Gastroesophageal sphincter (tissue), 4 donors: ENCODE measurements around the gene MAP3K3. TPM values are rescaled to one million over a fixed set of nuclear protein-coding genes. Genes with fewer than 3 reads are reported as not detected.

Experiments
- ATAC-seq: fragments of 150-250 bp; one replicate; pipeline ENCODE4 v1.9.1; 2016; ENCODE audit warnings: mild to moderate bottlenecking, moderate library complexity
- H3K27ac ChIP-seq, 4 donors: fragments of 200-600 bp; sonication (generic) in 3 of 4; 1 replicate in 3 of 4; 2 replicates in 1 of 4; pipeline ENCODE4 v1.5.1; 2016 to 2019
- H3K27me3 ChIP-seq: fragments of 200-600 bp; sonication (generic); one replicate; pipeline ENCODE4 v1.5.1; 2019
- H3K36me3 ChIP-seq, 2 donors: fragments of 200-600 bp; sonication (generic); one replicate each; pipeline ENCODE4 v1.5.1; 2019; ENCODE audit warnings: control low read depth in 1 of 2
- H3K4me1 ChIP-seq, 3 donors: fragments of 200-600 bp; sonication (generic); 1 replicate in 2 of 3; 2 replicates in 1 of 3; pipeline ENCODE4 v1.5.1; 2016 to 2019; ENCODE audit warnings: control low read depth in 2 of 3
- H3K4me3 ChIP-seq, 2 donors: fragments of 200-600 bp; sonication (generic); one replicate each; pipeline ENCODE4 v1.5.1; 2019; ENCODE audit warnings: mild to moderate bottlenecking in 1 of 2, moderate library complexity in 1 of 2
- H3K9me3 ChIP-seq, 3 donors: fragments of 200-600 bp; sonication (generic); one replicate each; pipeline ENCODE4 v1.5.1; 2017 to 2019; ENCODE audit warnings: control low read depth in 2 of 3
- EP300 ChIP-seq: sonication (generic); formaldehyde crosslinking; IDR thresholded peaks from one replicate; pipeline ENCODE4 v1.6.1; 2017; ENCODE audit warnings: antibody characterized with exemption, mild to moderate bottlenecking
- POLR2A ChIP-seq, 2 donors: fragments of 450-650 bp; IDR thresholded peaks; one replicate each; pipeline ENCODE4 v1.6.1; 2017; ENCODE audit warnings: antibody characterized with exemption in 2 of 2, mild to moderate bottlenecking in 2 of 2, moderate library complexity in 1 of 2
- POLR2AphosphoS5 ChIP-seq: sonication (generic); formaldehyde crosslinking; IDR thresholded peaks from one replicate; pipeline ENCODE4 v1.6.1; 2017; ENCODE audit warnings: antibody characterized with exemption
- WGBS, 2 donors: methylation state at CpG; one replicate each; pipeline ENCODE4 v1.1.5; 2018; ENCODE audit warnings: low coverage in 1 of 2; 5-methylcytosine and 5-hydroxymethylcytosine counted together
- total RNA-seq, 4 donors: library from RNA; depleted of rRNA; stranded (reverse); fragments of >200 nt; gene quantifications; one replicate each; pipeline ENCODE4 v1.1.0, GENCODE V29; 2016
- TF ChIP-seq, protein P1 (sequence below), 4 experiments: fragments of 200-600 bp in 2 of 4; fragments of 450-650 bp in 2 of 4; sonication (generic) in 1 of 4; IDR thresholded peaks; one replicate each; pipeline ENCODE4 v1.5.1; 2017 to 2019; ENCODE audit warnings: antibody characterized with exemption in 4 of 4, mild to moderate bottlenecking in 2 of 4, moderate library complexity in 2 of 4

The MAP3K3 gene
- total RNA-seq, 4 donors from 2014 or later = 64.9 to 108 (median 85.7) TPM

DNA sequence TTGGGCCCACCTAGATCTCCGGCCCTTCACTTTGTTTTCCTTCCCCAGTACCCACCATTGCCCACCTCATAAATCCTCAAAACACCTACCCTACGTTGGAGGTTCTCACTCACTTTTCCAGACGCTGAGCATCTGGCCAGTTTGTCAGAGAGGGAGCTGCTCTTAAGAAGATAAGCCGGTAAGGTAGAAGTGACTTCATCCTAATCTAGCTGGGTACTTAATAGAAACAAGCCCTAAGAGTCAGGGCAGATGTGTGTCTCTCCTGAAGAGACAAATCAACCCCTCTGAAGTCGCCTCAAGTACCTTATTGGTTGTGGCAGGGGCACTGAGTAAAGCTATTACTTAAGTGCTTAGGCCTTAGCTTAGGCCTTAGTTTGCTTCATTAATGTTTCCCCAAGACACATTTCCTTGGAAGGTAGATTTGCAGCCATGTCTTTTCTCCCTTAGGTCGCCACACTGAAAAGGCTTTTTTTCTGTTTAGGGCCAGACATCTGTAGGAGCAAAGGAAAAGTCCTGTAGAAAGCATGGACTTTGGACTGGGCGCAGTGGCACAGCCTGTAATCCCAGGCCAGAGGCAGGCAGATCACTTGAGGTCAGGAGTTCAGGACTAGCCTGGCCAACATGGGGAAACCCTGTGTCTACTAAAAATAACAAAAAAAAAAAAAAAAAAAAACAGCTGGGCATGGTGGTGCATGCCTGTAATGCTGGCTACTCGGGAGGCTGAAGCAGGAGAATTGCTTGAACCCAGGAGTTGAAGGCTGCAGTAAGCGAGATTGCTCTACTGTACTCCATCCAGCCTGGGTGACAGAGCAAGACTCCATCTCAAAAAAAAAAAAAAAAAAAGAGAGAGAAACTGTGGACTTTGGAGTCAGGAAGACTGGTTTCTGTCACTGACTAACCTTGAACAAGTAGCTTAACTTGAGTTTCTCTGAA, 20.5 kb upstream of the MAP3K3 start:
- WGBS, 2 donors = 38 to 57% methylated on average over 5 to 7 of the region's 9 CpGs
- Histone ChIP-seq H3K27me3 (no peaks in the 10 kb centered on the region), H3K4me3 (peak overlapping the region; percentile 57 to 91), H3K4me1 (peaks cover 3 to 28% (median 4%) of the 10 kb centered on the region in 3 donors), H3K9me3 (no peaks in the 10 kb centered on the region), H3K36me3 (peaks cover 0 to 36% of the 10 kb centered on the region in 2 donors), H3K27ac (peak overlapping the region; percentile 57 to 93 (median 90))
- no peak for ATAC-seq
- TF ChIP-seq POLR2AphosphoS5 (no peak), POLR2A (IDR thresholded peaks at IDR 0.05) (no peak), EP300 (no peak)
- TF ChIP-seq, protein P1, sequence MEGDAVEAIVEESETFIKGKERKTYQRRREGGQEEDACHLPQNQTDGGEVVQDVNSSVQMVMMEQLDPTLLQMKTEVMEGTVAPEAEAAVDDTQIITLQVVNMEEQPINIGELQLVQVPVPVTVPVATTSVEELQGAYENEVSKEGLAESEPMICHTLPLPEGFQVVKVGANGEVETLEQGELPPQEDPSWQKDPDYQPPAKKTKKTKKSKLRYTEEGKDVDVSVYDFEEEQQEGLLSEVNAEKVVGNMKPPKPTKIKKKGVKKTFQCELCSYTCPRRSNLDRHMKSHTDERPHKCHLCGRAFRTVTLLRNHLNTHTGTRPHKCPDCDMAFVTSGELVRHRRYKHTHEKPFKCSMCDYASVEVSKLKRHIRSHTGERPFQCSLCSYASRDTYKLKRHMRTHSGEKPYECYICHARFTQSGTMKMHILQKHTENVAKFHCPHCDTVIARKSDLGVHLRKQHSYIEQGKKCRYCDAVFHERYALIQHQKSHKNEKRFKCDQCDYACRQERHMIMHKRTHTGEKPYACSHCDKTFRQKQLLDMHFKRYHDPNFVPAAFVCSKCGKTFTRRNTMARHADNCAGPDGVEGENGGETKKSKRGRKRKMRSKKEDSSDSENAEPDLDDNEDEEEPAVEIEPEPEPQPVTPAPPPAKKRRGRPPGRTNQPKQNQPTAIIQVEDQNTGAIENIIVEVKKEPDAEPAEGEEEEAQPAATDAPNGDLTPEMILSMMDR (IDR thresholded peaks at IDR 0.05) = no peak

DNA sequence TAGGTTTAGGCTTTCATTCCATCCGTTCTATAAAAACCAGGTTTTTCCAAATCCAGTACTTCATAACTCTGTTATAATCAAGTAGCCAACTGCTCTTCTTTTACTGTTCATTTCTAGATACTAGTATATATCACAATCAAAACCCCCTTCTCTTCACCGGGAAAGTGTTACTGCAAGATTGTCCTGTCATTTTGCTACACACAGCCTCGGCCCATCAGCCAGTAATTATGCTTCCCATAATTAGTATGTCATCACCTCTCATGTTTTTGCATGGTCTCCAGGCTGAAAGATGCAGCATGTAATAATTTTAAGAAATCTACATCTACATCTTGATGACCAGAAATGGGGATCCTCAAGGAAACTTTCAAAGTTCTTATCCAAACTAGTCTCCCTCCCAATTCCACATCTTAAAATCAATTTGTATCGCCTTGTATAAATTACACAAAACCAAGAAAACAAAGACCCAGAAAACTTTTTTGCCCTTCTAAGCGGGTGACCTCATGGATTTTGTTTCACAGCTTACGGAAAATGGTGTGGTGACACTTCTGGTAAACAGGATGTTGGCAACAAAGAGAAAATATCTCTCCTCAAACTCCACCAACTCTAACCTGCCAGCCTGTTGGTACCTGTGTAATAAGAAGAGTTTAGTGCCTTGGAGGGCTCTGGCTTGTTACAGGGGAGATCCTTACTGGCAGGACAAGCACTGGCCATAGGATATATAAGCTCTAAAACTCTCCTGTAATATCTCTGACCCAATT, 12.2 kb upstream of the MAP3K3 start:
- 78 to 82% methylated on average over 5 to 6 of the region's 6 CpGs for WGBS, 2 donors
- TF ChIP-seq POLR2A (IDR thresholded peaks at IDR 0.05) (no peak), POLR2AphosphoS5 (no peak), EP300 (no peak)
- TF ChIP-seq, protein P1 (IDR thresholded peaks at IDR 0.05) = no peak
- Histone ChIP-seq H3K4me1 (no peaks in the 10 kb centered on the region), H3K36me3 (peaks cover 0 to 62% of the 10 kb centered on the region in 2 donors), H3K9me3 (no peaks in the 10 kb centered on the region), H3K4me3 (no peak overlapping the region), H3K27me3 (no peaks in the 10 kb centered on the region), H3K27ac (no peak overlapping the region)
- no peak for ATAC-seq

DNA sequence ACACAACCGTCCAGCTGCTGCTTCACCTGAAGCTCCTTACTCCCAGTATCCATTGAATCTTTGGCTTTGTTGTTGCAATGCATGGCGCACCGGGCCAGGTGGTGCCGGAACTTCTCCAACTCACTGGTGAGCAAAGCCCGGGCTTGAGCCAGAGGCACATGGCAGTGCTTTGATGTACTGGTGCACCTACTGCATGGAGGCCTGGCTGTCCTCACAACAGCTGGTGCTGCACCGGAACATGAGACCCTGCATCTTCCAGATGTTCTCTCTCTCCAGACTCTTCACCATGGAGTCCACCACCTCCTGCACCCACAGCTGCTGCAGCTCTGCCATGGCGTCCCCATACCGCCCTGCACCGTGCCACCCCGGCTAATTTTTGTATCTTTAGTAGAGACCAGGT, 11.4 kb upstream of the MAP3K3 start:
- no CpG with 5 or more reads among the region's 10 CpGs for WGBS, 2 donors
- Histone ChIP-seq H3K27ac (no peak overlapping the region), H3K27me3 (no peaks in the 10 kb centered on the region), H3K4me3 (no peak overlapping the region), H3K36me3 (peaks cover 0 to 54% of the 10 kb centered on the region in 2 donors), H3K4me1 (no peaks in the 10 kb centered on the region), H3K9me3 (no peaks in the 10 kb centered on the region)
- ATAC-seq = no peak
- TF ChIP-seq EP300 = no peak
- TF ChIP-seq, protein P1 (IDR thresholded peaks at IDR 0.05) = no peak
- TF ChIP-seq POLR2A (IDR thresholded peaks at IDR 0.05) = no peak
- no peak for TF ChIP-seq POLR2AphosphoS5

DNA sequence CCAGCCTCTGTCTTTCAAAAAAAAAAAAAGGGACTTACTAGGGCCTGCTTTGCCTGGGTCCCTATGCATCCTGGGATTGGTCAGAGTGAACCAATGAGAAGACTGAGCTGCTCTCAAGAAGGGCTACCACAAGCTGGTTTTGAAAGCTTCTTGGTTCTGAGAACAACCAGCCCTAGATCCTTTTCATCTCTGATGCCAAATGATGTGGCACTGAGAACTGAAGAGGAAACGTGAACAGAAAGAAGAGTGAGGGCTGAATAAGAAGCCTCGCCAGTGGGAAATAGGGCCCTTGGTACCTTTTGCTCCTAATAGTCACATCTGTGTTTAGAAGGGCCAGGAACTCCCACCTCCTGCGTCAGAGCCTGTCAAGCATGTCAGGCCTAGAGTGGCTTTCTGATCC, 10.9 kb upstream of the MAP3K3 start:
- 68% methylated on average over 3 of the region's 3 CpGs; no CpG with 5 or more reads in 1 of the 2 donors for WGBS, 2 donors
- Histone ChIP-seq H3K27ac (no peak overlapping the region), H3K9me3 (no peaks in the 10 kb centered on the region), H3K27me3 (no peaks in the 10 kb centered on the region), H3K4me3 (no peak overlapping the region), H3K36me3 (peaks cover 0 to 49% of the 10 kb centered on the region in 2 donors), H3K4me1 (no peaks in the 10 kb centered on the region)
- ATAC-seq = no peak
- TF ChIP-seq POLR2AphosphoS5 (no peak), POLR2A (IDR thresholded peaks at IDR 0.05) (no peak), EP300 (no peak)
- TF ChIP-seq, protein P1 (IDR thresholded peaks at IDR 0.05) = no peak
